Gastrocnemius medialis (tissue), 4 donors: ENCODE measurements around the gene ITGB3.

Source experiments
- POLR2A ChIP-seq, 2 donors: fragments of 450-650 bp; IDR thresholded peaks; one replicate each; pipeline ENCODE4 v1.6.1; 2017; ENCODE audit warnings: antibody characterized with exemption in 2 of 2, mild to moderate bottlenecking in 2 of 2, moderate library complexity in 2 of 2
- TF ChIP-seq, protein P1 (sequence below), 5 experiments: fragments of 450-650 bp in 3 of 5; fragments of 200-600 bp in 2 of 5; sonication (generic) in 2 of 5; IDR thresholded peaks in 4 of 5; conservative IDR thresholded peaks in 1 of 5; 1 replicate in 4 of 5; 2 replicates in 1 of 5; pipeline ENCODE4 v1.5.1; 2016 to 2019; ENCODE audit warnings: antibody characterized with exemption in 5 of 5, mild to moderate bottlenecking in 3 of 5, moderate library complexity in 3 of 5

- TF ChIP-seq POLR2A (IDR thresholded peaks at IDR 0.05): no peak
- TF ChIP-seq, protein P1, sequence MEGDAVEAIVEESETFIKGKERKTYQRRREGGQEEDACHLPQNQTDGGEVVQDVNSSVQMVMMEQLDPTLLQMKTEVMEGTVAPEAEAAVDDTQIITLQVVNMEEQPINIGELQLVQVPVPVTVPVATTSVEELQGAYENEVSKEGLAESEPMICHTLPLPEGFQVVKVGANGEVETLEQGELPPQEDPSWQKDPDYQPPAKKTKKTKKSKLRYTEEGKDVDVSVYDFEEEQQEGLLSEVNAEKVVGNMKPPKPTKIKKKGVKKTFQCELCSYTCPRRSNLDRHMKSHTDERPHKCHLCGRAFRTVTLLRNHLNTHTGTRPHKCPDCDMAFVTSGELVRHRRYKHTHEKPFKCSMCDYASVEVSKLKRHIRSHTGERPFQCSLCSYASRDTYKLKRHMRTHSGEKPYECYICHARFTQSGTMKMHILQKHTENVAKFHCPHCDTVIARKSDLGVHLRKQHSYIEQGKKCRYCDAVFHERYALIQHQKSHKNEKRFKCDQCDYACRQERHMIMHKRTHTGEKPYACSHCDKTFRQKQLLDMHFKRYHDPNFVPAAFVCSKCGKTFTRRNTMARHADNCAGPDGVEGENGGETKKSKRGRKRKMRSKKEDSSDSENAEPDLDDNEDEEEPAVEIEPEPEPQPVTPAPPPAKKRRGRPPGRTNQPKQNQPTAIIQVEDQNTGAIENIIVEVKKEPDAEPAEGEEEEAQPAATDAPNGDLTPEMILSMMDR (IDR thresholded peaks at IDR 0.05 in 4 of 5, conservative IDR thresholded peaks at IDR 0.05 in 1 of 5): no peak
Measured at GRCh38 chr17:47225436-47225858, 28.2 kb upstream of the ITGB3 start.
